Activated CD4-positive, alpha-beta T cell treated with anti-CD3 and anti-CD28 coated beads, Interleukin-2, Interleukin-4, amounts not matched to agents 100 ng/mL and 50 ng/mL, durations not matched to agents 16 hours and 8 hours (primary cell): ENCODE data around the gene ATP8A2.
"Not testable (repeated sequence)": the region's sequence is repeated elsewhere in the genome, so short reads cannot be mapped to it uniquely, and the experiment has no call there.

ENCODE experiments used
- DNase-seq: peaks from one replicate; pipeline ENCODE4 v3.0.0-alpha.2; 2020; ENCODE audit warnings: low spot score

The ATP8A2 gene

DNA sequence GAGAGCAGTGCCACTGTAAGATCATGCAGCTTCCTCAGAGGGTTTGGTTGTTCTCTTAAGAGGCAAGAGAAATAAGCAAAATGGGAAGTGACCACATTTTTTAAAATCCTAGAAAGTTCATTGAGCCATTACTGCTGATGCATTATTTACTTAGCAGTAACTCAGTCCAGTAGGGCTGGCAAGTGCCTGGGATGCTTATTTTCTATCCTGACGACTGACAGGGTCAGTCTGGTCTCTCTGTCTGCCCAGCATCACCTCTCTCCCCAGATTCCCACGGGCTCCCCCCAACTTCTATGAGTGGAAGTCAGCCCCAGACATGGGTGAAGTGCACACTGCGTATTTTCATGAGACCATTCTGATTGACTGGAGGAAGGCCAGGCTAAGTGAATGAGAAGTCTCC is 669.7 kb downstream of the ATP8A2 start:
- no peak for DNase-seq

DNA sequence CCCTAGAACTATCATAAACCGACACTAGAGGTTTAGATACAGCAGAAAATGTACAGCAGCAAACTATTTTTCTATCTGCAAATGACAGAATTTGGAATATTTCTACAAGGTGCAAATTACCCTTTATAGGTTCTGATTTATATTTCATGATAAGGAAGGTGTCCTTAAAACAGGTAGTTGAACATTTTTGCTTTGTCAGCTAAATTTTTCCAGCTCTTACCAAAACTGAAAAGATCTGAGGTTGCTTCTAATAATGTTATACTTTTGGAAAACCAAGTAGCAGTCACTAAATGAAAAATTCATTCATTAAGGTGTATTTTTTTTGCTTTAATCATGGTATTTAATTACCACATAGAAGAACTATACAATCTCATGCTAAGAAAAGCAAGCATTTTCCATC is 671.0 kb downstream of the ATP8A2 start:
- no peak for DNase-seq

DNA sequence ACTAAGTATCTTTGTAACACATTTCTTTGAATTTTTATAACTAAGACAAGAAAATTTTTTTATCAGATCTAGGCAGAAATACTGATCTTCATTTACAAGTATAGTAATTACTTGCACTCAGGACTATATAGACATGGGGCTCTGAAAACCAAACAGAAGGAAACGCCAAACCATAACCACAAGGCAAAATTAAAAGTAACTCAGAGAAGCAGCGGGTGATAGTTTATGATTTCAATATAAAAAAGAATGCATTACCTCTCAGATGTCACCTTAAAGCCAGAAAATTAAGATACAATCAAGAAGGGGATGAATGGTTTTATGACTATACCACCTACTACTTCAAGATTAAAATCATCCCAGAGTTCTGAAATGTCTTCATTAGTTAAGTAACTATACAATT is 673.4 kb downstream of the ATP8A2 start:
- no peak for DNase-seq

DNA sequence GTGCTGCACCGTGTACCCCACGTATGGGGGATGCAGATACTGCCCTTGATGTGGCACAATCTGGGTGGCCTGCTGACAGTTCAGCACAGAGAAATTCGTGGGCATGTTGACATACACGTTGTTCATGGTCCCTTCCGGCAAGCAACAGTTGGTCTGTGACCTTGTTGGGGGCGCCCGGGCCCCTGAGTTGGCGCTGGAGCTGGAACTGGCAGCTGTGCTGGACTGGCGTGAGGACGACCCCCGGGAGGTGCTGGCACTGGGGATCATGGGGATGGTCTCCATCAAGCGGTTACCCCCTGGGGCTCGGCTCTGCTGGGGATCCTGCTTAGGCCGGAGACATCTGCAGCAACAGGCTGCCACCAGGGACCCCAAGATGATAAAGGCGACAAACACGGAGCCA is 674.9 kb downstream of the ATP8A2 start:
- DNase-seq: no peak

DNA sequence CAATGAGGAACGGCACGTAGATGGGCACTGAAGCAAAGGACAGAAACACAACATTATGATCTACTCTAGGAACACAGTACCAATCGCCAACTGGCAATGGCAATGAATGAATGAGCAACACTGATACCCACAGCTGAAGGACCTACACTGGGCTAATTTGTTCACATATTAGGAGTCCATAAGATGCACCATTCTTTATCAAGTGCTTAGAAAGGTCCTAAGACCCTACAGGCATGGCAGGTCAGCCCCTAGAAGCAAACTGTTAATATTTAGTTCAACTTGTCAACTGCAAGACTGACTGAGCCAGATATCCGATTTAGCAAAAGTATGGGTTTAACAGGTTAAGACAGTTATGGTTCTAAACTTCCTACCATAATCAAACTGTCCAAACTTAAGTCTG is 675.3 kb downstream of the ATP8A2 start:
- DNase-seq: no peak

DNA sequence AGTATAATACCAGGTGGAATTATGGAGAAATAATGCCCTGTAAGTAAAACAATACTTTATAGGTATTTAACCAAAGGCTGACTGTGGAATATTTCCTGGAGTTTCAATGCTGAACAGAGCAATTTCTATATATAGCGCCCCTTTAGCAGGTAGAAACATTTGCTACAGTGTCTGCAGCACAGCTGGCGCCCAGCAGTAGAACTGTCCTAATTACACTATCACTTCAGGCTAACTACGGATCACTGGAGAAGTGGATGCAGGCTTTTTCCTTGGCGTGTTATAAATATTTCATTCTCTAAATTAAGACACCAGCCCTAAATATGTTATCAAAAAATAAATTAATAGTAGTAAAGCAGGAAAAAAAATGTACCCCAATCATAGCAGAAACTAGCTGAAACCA is 677.0 kb downstream of the ATP8A2 start:
- no peak for DNase-seq

DNA sequence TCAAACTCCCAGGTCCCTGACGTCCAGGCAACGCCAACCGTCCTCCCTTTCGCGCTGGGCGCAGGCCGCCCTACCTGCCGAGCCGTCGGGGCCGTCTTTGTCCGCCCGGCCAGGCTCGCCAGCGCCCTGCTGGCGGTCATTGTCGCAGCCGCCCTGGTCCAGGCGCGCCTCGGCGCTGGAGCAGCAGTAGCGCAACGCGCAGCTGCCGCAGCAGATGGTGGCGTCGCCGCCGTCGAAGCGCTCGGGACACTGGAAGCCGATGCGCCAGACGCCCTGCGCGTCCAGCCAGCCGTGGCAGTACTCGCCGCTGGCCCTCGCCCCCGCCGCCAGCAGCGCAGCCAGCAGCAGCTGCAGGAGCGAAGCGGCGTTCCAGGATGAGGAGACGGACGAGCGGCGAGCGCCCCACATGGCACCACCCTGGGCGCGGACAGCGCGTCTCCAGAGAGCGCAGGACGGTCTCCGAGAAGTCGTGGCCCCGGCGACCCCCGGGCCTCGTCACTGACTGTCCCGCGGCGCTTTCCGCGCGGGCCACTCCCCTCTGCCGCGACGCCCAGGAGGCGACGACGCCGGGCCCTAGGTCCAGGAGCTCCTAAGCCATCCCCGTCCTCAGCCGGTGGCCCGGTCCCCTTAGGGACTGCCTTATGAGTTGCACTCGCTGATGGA is 678.9 kb downstream of the ATP8A2 start:
- no peak for DNase-seq

DNA sequence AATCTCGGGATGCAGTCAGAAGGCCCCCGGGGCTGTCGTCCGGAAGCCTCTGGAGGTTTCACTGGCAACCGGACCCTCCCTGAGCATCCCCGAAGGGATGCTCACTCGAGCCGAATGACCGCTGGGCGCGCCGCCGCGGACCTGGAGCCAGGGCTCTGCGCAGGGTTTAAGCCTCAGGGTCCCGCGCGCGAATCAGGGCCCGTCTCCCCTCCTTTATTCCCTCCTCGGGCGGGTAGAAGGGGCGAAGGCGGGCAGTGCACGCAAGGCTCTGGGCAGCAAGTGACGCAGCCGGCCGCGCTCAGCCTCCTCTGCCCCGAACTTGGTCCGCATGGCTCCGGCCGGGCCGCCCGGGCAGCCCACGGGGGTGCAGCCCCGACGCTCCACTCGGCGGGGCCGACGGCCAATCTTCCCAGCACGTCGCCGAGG is 679.5 kb downstream of the ATP8A2 start:
- no peak for DNase-seq

DNA sequence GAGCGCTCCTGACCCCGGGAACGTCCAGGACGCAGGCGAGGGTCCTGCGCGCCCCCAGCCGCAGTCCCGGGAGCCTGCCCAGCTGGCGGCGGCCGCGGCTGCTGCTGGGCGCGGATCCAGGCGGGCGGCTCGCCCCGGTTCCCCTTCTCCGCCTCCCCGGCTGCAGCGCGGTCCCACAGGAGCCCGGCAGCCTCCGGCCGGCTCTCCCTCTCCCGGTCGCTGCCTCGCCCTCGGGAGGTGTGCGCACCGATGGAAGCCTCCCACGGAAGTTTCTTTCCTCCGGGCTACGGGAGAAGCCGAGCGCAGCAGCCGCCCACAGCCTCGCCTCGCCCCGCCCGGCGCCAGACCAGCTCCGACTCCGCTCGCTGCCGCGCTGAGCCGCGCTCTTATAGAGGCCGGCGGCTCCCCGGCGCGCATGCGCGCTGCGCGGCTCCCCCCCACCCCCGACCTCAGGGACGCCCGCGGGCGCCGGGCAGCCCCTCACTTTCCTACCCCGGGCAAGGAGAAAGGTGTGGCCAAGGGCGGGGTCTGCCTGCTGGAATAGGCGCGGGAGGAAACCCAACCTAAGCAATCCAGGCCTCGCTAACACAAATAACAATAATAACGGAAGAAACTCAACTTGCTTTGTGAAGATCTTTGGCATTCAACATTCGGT is 680.0 kb downstream of the ATP8A2 start, which contains the start of gene SHISA2:
Gene SHISA2, minus strand, starts transcription at position 360 of the 655 bp plus-strand sequence. CDS start 1,041 bp downstream, outside the sequence.
- DNase-seq: peak; percentile 33

DNA sequence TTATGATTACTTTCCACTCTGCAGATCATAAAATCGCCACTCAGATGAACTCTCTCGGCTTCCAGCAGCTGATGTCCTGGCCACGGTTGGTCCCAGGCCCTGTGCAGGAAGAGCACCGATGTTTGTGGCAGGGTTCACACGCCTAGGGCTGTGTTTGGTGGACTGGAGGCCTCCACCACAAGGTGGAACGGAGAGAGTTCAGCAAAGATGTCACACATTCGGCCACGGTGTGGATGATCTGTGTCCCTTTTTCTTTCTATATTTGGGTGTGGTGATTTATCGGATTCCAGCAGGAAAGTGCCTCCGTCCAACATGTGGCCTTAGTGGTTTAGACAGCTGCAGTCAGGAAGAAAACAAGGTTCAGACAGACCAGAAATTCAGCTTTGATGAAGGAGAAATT is 680.6 kb downstream of the ATP8A2 start:
- DNase-seq: no peak

DNA sequence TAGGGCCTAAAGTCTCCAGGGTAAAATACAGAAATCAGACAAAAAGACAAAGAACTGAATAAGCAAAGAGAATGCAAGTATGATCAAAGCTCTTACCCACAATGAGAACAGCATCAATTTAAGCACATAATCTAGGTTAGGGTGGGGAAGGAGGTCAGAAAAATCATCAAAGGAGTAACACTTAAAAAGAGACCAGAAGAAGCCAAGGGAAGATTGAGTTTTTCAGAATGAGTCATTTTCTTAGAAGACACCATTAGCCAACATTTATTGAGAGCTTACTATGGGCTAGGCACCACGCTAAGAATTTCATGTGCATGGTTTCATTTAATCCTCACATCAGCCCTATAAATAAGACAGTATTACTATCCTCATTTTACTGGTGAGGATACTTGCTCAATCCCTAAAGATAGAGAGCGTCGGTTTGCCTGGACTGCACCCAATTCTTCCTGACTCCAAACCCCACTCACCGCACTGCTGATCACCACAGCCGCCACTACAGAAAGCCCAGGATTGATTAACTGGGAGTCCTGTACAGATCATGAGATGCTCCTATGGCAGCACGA is 681.7 kb downstream of the ATP8A2 start:
- DNase-seq: peak; percentile 29

DNA sequence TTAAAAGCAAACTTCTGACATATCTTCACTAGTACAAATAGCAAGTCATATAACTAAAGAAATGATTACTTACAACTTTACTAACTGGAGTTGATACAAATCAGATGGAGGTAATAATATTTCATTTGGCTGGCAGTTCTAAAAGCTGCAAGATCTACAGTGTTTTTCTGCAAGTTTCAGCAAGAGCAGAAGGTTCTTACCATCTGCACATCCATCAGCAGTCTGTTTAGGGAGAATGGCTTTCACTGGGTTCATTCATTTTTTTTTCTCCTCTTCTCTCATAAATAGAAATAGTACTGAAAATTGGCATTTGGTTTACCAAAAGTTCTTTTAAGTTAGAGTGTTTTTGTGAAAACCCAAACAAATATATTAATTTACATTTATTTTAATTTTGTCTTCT is 683.1 kb downstream of the ATP8A2 start:
- no peak for DNase-seq

DNA sequence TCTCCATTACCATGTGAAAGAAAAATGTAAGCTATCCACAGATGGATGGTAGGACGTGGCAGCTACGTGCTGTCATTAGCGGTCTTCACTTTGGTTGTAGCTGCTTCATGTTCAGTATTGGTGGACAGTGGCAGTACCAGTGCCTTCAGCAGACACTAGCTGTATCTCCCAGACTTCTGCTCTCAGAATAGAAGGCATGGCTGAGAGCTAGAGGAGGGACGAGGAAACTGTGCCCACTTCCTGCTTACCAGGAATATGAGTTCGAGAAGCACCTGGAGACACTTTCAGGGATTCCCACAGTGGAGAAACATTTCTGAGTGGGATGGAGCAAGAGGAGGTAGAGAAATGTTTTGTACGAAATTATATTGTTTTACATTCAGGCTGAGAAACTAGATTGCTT is 686.9 kb downstream of the ATP8A2 start:
- DNase-seq: no peak

DNA sequence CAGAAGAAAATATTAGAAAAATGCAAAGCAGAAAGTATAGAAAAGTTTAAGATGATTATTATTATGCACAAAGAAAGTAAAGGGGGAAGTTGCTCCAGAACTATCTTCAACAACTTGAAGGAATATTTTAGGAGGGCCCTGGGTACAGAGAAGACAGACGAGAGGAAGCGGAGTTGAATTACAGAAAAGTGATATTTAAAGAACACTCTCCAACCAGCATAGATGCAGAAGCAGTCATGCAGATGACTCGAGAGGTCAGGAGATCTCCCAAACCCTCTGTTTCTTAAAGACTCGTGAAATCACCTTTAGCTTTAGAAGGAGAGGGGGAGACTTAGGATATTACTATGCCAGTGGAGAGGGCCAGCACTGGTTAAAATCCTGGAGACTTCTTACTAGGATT is 688.6 kb downstream of the ATP8A2 start:
- no peak for DNase-seq

DNA sequence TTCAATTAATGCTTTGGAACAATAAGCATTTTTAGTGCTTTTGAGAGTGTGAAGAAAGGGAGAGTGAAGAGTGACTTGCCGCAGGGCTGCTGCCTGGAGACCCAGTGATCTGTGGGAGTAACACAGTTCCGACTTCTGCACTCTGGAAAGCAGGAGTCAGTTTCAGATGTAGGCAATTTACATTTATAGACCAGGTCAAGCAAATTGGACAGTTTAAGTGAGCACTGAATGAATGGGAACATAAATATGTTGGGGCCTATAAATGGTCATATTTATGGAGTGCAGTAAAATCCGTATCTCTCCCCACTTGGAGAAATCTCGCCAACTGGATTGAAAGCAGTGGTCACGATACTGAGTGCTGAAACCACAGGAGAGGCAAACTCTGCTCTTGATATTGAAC is 689.5 kb downstream of the ATP8A2 start:
- DNase-seq: no peak

DNA sequence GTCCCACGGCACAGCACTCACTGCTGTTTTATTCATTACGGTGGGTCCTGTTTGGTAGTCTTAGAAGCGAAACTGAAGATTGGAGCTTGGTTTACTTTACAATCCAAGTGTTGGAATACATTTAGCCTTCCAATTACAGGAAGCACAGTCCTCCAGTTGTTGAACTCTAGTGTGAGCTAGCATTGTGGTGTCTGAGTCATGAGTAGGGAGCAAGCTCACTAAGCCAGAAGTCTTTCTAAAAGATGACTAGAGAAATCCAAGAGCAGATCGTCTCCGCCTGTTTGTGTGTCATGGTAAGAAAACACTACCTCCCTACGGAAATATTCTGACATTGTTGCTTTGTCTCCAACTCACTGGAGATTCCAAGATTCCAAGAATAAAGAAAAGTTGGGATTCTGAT is 690.2 kb downstream of the ATP8A2 start:
- DNase-seq: no peak

DNA sequence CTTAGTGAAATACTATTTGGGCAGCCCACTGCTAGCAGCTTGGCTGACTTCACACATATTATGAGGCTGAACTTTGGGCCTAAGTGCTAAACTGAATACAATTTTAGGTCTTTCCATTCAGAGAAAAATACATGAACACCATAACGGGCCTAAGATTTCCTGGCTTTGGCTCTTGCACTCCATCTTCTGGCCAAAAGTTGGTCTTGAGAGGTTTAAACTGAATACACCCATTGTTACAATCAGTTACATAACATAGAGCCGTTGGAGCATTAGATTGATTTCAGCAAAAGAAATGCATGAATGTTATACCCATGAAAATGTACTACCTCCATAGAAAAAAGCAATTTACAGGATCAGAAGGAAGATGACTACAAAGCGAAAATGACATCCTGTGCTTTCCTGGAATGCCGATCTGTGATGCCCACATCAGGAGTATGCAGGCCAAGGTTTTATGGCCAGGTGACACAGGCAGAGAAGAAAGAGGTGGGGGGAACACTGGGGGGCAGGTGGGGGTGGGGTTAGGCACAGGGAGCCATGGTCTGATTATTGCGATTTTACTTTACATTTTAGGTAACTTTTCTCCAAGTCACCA is 691.2 kb downstream of the ATP8A2 start:
- peak; percentile 41 for DNase-seq

DNA sequence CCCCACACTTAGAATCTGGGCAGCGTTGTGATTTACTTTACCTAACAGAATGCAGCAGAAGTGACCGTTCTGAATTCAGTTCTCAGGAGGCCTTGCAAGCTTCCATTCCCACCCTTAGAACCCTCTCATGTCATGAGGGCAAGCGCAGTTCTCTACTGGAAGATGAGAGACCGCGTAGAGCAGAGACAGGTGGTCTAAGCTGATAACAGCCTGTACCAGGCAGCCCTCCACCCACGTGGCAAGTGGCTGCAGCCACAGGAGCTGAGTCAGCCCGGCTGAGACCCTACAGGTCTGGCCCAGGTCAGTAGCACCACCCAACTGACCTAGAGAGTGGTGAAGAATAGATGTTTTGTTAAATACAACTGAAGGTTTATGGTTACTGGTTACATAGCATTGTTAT is 694.7 kb downstream of the ATP8A2 start:
- not testable (repeated sequence) for DNase-seq

DNA sequence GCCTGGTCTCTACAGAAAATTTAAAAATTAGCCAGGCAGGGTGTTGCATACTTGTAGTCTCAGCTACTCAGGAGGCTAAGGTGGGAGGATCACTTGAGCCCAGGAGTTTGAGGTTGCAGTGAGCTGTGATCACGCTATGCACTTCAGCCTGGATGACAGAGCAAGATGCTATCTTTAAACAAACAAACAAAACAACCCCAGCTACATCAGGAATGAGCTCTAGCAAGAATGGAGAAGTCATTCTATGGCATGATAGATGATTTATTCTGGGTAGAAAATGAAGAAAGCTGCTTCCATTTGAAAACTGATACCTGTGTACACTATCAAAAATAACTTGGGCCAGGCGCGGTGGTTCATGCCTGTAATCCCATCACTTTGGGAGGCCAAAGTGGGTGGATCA is 695.8 kb downstream of the ATP8A2 start:
- DNase-seq: no peak

DNA sequence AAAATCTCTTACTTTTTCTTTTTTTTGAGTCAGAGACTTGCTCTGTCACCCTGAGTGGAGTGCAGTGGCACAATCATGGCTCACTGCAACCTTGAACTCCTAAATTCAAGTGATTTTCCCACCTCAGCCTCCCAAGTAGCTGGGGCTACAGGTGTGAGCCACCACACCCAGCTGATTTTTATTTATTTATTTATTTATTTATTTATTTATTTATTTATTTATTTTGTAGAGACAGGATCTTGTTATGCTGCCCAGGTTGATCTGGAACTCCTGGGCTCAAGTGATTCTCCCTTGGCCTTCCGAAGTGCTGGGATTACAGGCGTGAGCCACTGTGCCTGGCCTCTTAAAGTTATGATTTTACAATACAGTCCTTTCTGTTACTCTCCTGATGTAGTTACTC is 696.6 kb downstream of the ATP8A2 start:
- not testable (repeated sequence) for DNase-seq

DNA sequence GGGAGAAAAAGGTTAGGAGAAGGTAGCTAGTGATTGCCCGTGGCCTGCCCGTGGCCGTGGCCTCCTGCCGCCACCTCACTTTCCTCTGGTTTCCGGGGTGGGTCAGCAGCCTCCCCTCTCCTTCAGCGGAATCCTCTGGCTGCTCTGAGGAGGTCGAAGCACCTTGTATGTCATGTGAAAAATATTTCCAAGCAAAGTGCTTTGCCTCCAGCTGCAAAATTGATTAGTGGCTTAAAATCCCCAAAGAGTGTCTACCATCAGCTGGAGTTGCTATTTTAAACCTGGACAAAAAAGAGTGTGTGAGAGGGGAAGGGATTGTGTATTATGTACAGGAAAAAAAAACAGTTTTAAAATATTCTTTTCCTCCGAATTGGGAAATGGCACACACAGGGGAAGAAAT is 697.9 kb downstream of the ATP8A2 start:
- not testable (repeated sequence) for DNase-seq

DNA sequence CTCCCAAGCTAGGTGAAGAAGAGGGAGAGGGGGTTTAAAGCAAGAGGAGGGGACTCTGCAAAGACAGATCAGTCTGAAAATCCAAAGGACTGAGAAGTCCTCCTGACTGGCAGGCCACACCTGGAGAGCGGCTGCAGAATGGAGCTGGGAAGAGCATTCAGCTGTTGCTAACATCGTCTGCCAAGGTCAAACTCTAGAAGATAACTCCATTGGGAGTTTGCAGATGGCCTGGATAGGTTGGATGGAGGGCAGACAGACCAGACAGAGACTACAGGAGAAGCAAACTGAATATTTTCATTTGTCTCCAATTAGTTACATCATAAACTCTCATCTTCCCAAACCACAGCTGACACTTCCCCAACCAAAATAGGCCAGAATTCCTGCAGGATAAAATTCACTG is 699.9 kb downstream of the ATP8A2 start:
- DNase-seq: no peak

DNA sequence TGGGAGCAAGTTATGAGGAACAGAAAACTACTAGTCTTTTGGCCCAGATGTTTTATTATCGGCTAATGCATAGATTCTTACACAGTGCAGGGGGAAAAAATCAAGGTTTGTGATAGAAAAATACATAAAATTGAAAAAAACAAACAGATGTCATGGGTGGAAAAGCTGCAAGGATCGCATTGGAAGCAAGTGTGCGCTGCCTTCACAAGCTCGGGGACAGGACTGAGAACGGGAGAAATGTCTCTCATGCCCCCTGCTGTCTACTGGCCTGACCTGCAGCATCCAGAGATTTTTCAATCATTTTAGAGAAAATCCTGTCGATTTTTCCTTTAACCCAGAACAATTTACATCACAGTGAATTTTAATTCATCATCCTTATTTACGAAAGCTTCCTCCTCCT is 700.6 kb downstream of the ATP8A2 start:
- not testable (repeated sequence) for DNase-seq
